DMS79 treated with DMSO at 0.1 percent for 48 hours (cell line): ENCODE data around the gene SLC17A5.
"Not testable (repeated sequence)": the region's sequence is repeated elsewhere in the genome, so short reads cannot be mapped to it uniquely, and the experiment has no call there.

Experiments
- DNase-seq: peaks from one replicate; lab custom pipeline; 2025; lab: John Stamatoyannopoulos, UW

Gene SLC17A5, protein sequence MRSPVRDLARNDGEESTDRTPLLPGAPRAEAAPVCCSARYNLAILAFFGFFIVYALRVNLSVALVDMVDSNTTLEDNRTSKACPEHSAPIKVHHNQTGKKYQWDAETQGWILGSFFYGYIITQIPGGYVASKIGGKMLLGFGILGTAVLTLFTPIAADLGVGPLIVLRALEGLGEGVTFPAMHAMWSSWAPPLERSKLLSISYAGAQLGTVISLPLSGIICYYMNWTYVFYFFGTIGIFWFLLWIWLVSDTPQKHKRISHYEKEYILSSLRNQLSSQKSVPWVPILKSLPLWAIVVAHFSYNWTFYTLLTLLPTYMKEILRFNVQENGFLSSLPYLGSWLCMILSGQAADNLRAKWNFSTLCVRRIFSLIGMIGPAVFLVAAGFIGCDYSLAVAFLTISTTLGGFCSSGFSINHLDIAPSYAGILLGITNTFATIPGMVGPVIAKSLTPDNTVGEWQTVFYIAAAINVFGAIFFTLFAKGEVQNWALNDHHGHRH

GRCh38 chr6:73653571-73654424 is at the start of gene SLC17A5:
Gene SLC17A5 (minus strand): TSS chr6:73653992. CDS start chr6:73653886, 106 bp downstream.
- peak; percentile 94 for DNase-seq

GRCh38 chr6:73703466-73703865 is 49.7 kb upstream of the SLC17A5 start:
- no peak for DNase-seq

DNA sequence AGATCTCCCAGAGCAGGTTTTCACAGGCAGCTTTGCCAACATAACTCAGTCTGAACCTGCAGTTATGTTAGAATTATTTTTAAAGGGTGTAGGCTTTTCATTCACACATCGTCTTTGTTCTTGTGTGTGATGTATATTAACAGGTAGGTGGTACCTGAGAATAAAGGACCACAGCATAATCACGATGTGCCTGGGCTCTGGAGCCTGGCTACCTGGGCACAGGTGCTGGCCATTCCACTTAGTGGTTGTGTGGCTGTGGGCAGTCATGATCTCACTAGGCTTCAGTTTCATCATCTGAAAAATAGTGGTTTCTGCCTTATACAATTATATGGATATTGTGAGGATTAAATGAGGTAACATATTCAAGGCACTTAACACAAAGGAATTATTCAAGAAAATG is 48.7 kb upstream of the SLC17A5 start:
- DNase-seq = no peak

DNA sequence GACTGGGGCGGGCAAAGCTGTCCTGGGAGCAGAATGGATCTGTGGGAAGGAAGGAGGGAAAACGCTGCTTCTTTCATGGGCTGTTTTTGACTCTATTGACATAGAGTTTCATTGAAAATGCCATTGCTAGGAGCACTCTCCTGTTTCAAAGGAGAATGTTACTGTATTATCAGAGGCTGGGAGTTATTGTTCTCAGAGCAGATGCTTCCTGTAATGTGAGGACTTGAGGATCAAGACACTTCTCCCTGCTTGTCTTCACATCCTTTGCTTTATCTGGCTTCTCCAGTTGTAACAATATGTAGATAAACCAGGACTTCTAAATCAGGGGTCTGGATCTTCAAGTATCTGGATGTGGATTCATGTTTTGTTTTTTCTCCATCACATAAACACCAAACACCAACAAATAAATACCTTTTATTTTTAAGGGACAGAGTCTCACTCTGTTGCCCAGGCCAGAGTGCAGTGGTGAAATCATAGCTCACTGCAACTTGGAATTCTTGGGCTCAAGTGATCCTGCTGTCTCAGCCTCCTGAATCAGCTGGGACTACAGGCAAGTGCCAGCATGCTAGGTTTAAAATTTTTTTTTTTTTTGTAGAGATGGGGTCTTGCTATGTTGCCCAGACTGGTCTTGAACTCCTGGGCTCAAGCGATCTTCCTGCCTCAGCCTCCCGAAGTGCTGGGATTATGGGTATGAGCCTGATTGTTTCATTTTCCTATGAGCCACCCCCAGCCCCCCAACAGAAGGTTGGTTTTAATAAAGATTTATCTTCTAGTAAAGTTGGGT is 46.1 kb upstream of the SLC17A5 start:
- DNase-seq = no peak

DNA sequence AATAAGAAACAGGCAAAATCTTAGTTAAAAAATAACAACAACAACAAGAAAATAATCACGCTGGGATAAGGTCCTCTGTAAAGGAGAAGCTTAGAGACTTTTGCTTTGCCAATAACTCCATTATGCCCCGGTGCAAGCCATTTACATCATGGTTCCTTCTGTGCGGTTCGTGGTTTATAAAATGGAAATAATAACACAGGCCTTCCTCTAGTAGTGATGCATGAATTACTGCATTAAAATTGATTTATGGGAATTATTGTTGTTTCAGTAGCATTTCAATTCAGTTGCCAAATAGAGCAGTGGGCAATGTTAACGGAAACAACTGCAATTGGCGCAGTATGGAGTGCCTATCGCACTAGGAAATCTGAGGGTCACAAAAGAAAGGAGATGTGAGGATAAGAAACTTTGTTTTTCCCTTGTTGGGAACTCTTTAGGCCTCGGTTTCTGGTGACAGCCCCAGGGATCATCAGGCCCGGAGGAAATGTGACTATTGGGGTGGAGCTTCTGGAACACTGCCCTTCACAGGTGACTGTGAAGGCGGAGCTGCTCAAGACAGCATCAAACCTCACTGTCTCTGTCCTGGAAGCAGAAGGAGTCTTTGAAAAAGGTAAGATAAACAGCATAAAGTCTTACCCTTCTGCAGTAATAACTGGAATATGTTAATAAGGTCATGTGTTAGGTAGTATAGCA is 43.3 kb upstream of the SLC17A5 start:
- no peak for DNase-seq

DNA sequence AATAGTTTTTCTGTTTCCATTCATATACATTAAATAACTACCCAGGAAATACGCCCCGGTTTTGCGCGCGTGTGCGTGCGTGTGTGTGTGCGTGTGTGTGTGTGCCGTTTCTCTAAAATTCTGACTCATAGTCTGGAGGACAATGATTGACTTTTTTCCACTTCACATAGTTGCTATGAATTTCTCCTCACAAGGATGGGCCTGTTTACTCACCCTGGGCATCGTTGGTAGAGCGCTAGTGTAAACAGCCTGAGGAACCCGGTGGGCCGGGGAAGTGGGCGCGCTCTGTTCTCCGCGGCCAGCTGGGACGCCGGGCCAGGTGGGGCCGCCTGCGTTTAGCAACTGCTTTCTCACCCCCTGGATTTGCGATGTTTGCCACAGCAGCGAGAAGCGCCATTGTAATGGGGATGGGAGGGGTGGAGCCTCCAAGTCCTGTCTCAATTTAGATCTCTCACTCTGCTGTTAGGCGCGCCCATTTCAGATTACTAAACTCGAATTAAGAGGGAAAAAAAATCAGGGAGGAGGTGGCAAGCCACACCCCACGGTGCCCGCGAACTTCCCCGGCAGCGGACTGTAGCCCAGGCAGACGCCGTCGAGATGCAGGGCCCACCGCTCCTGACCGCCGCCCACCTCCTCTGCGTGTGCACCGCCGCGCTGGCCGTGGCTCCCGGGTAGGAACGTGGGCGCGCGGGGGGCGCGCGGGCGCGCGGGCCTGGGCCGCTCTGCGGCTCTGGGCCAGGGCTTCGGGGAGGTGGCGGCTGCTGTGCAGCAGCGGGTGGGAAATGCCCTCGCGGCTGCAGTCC is 42.0 kb upstream of the SLC17A5 start, which contains the start of gene CD109:
Gene CD109 (plus strand): TSS at position 585 of the 803 bp plus-strand sequence. CDS start 13 bp downstream, at position 598.
- DNase-seq = peak; percentile 13

DNA sequence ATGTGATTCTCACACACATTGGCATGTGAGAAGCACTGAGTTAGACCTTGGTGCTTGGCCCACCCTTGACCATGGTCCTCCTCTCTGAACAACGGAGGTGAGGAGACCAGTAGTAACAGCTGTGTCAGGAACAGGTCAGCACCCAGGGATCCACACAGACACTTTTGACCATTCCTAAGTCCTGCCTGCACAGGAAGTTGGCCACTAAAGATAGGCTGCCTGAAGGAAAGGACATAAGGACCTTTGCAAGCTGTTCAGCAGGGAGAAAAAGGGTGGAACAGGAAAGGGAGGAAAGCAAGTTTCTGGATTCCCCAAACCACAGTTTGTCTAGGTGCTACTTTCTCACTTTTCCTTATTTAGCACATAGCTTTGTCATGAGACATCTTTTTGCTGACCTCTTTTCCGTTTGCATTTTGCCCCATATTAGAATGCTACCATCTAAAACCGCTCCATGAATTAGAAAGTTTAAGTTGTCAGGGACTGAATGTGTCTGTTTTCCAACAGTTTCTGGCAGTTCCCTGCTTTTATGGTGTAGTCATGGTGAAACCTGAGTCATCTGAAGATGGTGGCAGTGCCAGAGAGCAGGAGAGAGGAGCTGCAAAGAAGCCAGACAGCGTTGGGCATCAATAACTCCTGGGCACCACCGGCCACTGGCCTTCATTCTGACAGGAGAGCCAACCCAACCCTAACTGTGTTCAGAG is 41.1 kb upstream of the SLC17A5 start:
- DNase-seq = no peak

- no peak for DNase-seq
Observed at GRCh38 chr6:73691512-73691911, 37.7 kb upstream of the SLC17A5 start.

DNA sequence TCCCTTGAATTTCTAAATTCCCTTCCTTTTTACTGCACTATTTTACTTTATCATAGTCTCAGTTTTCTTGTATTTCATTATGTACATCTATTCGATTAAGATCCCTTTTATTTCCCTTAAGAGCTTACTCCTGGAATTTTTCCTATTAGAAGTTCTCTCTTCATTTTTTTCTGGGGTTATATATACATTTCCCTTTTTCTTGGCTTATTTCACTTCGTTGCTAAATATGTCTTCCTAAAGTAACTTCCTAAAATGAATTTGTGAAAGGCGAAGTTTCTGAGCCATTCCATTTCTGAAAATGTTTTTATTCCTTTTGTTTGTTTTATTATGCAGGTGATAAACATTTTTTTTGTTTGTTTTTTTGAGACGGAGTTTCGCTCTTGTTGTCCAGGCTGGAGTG is 36.3 kb upstream of the SLC17A5 start:
- DNase-seq = no peak

DNA sequence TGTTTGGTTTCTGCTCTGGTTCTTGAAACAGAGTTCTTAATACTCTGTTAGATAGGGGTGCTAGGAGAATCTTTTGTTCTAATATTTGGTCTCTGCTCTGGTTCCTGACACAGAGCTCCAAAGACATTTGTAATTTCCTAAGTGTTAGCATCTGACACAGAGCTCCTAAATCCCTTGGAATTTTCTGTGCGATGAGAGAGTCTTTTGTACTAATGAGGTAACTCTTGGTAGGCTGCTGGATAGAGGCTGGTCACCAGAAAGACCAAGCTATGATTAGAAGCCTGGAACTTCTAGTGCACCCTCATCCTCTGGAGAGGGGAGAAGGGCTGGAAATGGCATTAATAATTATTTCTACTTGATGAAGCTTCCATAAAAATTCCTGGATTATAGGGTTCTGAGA is 34.6 kb upstream of the SLC17A5 start:
- DNase-seq = no peak

GRCh38 chr6:73683574-73683973 is 29.8 kb upstream of the SLC17A5 start:
- not testable (repeated sequence) for DNase-seq

DNA sequence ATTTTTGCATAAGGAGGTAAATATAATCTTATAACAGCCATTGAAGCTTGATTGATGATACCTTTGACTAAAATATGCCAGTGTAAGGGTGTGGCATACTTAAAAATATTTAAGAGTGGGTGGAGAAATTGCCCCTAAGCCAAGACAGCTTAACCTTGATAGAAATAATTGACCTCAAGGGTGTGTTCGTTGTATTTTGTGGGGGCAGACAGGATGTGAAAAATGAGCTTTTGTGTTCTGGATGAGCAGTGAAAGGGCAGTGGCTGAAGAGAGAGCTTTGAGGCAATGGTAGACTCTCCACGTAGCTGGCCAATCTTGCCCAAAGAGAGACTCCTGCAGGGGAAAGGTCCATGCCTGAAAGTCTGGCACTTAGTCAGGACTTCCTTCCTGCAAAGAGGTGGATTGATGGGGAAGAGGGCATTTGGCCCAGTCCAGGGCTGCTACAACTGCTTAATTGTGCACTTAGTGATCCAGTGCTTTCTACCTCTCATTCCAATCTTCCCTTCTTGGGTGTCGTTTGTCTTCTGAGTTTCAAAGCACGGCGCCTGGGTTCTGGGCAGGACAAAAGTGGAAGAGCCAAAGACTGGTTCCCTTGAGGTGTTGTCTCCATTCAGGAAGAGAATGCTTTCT is 26.6 kb upstream of the SLC17A5 start:
- no peak for DNase-seq

DNA sequence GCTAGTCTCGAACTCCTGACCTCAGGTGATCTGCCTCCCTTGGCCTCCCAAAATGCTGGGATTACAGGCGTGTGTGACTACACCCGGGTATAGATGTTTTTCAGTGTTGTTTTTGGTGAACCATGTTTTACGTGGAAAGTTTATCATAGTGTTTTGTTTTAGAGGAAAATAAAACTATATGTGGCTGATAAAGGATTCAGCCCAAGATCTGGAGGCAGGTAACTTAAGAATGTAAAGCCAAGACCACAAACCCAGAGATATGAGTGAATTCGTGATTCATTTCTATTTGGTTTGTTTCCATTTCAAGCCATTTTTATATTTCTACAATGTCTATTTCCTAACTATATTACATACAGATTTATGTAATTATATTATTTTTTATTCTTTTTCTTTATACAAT is 26.1 kb upstream of the SLC17A5 start:
- not testable (repeated sequence) for DNase-seq

- no peak for DNase-seq
Observed at GRCh38 chr6:73679009-73679408, 25.2 kb upstream of the SLC17A5 start.

- peak; percentile 29 for DNase-seq
Observed at GRCh38 chr6:73675466-73676098, 21.8 kb upstream of the SLC17A5 start.

GRCh38 chr6:73671911-73672685 is 18.3 kb upstream of the SLC17A5 start:
- no peak for DNase-seq

DNA sequence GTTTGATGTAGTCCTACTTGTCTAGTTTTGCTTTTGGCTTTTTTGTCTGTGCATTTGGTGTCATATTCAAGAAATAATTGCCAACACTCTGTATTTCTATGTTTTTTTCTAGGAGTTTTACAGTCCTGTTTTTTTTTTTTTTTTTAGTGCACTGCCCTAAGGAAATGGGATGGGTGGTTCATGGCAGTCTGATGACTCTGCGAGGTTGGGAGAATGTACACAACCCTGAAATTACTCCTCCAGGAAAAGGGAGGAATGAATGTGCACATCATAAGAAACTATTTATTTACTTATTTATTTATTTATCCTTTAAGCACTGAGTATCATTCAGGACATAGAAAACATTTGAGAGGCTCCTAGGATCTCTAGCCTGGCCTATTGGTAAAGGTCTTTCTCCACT is 15.2 kb upstream of the SLC17A5 start:
- DNase-seq = no peak

DNA sequence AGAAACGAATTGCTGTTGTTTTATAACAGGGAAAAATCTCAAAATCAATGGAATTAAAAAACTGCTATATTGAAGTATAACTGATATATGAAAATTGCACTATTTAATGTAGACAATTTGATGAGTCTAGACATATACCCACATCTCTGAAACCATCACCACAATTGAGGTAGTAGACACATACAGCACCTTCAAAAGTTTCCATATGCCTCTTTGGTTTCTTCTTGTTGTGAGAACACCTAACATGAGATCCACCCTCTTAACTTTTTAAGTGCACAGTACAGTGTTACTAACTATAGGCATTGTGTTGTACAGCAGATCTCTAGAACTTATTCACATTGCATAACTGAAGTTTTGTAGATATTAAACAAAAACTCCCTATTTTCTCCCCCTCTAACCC is 14.0 kb upstream of the SLC17A5 start:
- DNase-seq = no peak
